ENCODE results near the gene VPS51. TPM values are rescaled to one million over a fixed set of nuclear protein-coding genes. Genes with fewer than 3 reads are reported as not detected.

The VPS51 gene
- total and polyA plus RNA-seq, 10 of the 15 experiments (the other 5 are each of a cell fraction or from before 2014, with no cell fraction given): 1.5 to 279 (median 53.2) TPM

DNA sequence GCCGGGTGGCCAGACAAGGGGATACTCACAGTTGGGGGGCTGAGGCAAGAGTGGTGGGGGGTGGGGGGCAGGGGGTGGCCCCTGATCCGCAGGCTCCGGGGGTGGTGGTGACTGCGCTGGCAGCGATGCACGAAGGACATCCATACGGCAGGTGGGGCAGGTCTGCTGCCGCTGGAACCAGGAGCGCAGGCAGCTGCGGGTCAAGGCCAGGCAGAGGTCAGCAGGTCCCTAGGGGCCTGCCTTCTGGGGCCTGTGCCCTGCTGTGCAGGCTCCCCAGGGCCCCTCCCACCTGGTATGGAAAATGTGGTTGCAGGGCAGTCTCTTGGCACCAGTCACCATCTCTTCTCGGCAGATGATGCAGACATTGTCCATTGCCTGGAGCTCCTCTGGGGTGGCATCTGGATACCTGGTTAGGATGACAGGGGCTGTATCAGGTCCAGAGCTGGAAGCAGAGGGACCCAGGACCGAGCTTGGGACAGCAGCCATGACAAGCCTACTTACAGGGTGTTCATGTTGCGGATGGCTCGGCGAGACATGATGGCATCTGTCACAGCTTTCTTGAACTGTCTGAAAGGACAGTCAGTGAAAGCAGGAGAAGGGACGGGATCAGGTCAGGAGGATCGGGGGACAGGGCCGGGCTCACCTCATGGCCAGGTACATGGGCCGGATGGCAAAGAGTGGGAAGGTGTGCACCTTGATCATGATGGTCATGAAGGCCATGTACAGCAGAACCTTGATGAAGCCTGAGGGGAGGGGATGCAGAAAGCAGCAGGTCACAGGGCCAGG lies 34.8 kb downstream of the VPS51 start:
- Histone ChIP-seq H3K27me3 (replicated peaks in 1 of 2; ENCODE audit: control insufficient read depth in 2 of 2, insufficient read depth in 2 of 2, low read length in 1 of 2) (no peaks in the 10 kb centered on the region), H4K20me1 (ENCODE audit: control insufficient read depth, insufficient read depth) (0 out of 2 replicates have a peak, but pooled peaks cover 4% of the 10 kb centered on the region), H3K4me2 (ENCODE audit: control insufficient read depth, insufficient read depth) (peak overlapping the region; percentile 98), H3K4me3 (no peak overlapping the region; the same call in 1 of the 2 replicates), H3K27ac (ENCODE audit: control insufficient read depth, insufficient read depth) (peak overlapping the region; percentile 99), H3K36me3 (ENCODE audit: control insufficient read depth in 2 of 2, insufficient read depth in 2 of 2, low read length in 1 of 2) (peaks cover 25 to 39% of the 10 kb centered on the region in 2 experiments), H2AFZ (ENCODE audit: control insufficient read depth, low read depth, low read length) (no peak overlapping the region), H3K9ac (ENCODE audit: control insufficient read depth, insufficient read depth, low read length) (0 out of 2 replicates have a peak overlapping the region, but pooled peaks have one; percentile 12), H3K9me3 (replicated peaks; ENCODE audit: control insufficient read depth, insufficient read depth, low read length) (no peaks in the 10 kb centered on the region), H3K4me1 (ENCODE audit: control insufficient read depth, insufficient read depth, low read length) (peaks cover 18% of the 10 kb centered on the region), H3K79me2 (ENCODE audit: control insufficient read depth, insufficient read depth, low read length) (peaks cover 44% of the 10 kb centered on the region)
- DNase-seq (ENCODE audit: low read depth, low spot score): no peak
- in situ Hi-C loops (cut with MboI) (no loop called here), intact Hi-C loops (cut with micrococcal nuclease; ENCODE audit: unreplicated experiment) (loop anchor here (5.0 to 10.0 kb wide), 2 partner anchors 51 to 124 kb away; partner anchors contain the start of gene CAPN1)
- ChIA-PET SMC1A (ENCODE audit: uncharacterized antibody, unreplicated experiment) (interaction anchor here (1.0 to 2.3 kb wide), 4 partner anchors 9 to 200 kb away, joined by 3 to 10 read pairs (median 5); partner anchors contain the start of genes CAPN1, FAU and MRPL49), POLR2A (interaction anchor here (0.5 to 1.4 kb wide), 6 partner anchors 9 to 794 kb away, joined by 3 to 6 read pairs (median 4); partner anchors contain the start of genes FAU and MRPL49), RAD21 (ENCODE audit: unreplicated experiment) (interaction anchor here (1.0 to 2.4 kb wide), 6 partner anchors 9 to 51 kb away, joined by 3 to 9 read pairs (median 4); partner anchors contain the start of genes CAPN1, FAU, MRPL49 and TM7SF2), CTCF (interaction anchor here (0.8 to 6.7 kb wide), 5 partner anchors 10 to 198 kb away, joined by 3 to 40 read pairs (median 5); partner anchors contain the start of genes CAPN1, FAU, MRPL49 and ZNHIT2)
- no TSS peak for BruUV-seq (replicated peaks)
- ATAC-seq: no peak
- TF ChIP-seq NR2F1 (conservative IDR thresholded peaks at IDR 0.05) (0 out of 2 replicates have a peak, but pooled peaks have one; percentile 19), ZNF217 (IDR thresholded peaks at IDR 0.05) (no peak)
- WGBS (ENCODE audit: insufficient coverage, insufficient replicate concordance, low lambda C conversion rate, missing lambda C conversion rate): 53% methylated on average over 18 of the region's 19 CpGs
- no peak for FAIRE-seq

DNA sequence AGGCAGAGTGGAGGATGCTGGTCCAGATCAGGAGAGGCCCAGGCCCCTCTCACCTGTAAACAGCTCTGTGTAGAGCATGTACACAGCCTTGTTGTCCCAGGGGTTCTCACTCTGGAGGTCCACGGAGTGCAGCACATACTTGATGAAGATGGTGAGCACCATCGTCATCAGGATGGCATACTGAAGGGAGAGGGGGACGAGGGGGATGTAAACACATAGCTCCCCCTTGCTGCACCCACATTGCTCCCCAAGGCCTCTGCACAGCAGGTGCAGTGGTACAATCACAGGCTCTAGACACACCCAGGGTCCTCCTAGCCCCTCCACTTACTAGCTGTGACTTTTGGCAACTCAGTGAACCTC lies 35.4 kb downstream of the VPS51 start:
- SMC1A ChIA-PET (ENCODE audit: uncharacterized antibody, unreplicated experiment): interaction anchor here (1.0 to 2.3 kb wide), 4 partner anchors 9 to 199 kb away, joined by 3 to 10 read pairs (median 5); partner anchors contain the start of genes CAPN1, FAU and MRPL49
- ATAC-seq: no peak
- POLR2A ChIA-PET: interaction anchor here (0.6 to 1.4 kb wide), 6 partner anchors 10 to 793 kb away, joined by 3 to 6 read pairs (median 4); partner anchors contain the start of genes FAU and MRPL49
- Histone ChIP-seq H3K4me3 (peak overlapping the region; percentile 99; the same call in 1 of the 2 replicates), H3K9me3 (replicated peaks; ENCODE audit: control insufficient read depth, insufficient read depth, low read length) (no peaks in the 10 kb centered on the region), H3K36me3 (ENCODE audit: control insufficient read depth in 2 of 2, insufficient read depth in 2 of 2, low read length in 1 of 2) (peaks cover 21 to 36% of the 10 kb centered on the region in 2 experiments), H3K79me2 (ENCODE audit: control insufficient read depth, insufficient read depth, low read length) (peaks cover 44% of the 10 kb centered on the region), H3K4me1 (ENCODE audit: control insufficient read depth, insufficient read depth, low read length) (peaks cover 21% of the 10 kb centered on the region), H3K27ac (ENCODE audit: control insufficient read depth, insufficient read depth) (peak overlapping the region; percentile 99), H4K20me1 (ENCODE audit: control insufficient read depth, insufficient read depth) (0 out of 2 replicates have a peak, but pooled peaks cover 4% of the 10 kb centered on the region), H3K27me3 (replicated peaks in 1 of 2; ENCODE audit: control insufficient read depth in 2 of 2, insufficient read depth in 2 of 2, low read length in 1 of 2) (no peaks in the 10 kb centered on the region), H2AFZ (ENCODE audit: control insufficient read depth, low read depth, low read length) (no peak overlapping the region), H3K4me2 (ENCODE audit: control insufficient read depth, insufficient read depth) (peak overlapping the region; percentile 98), H3K9ac (ENCODE audit: control insufficient read depth, insufficient read depth, low read length) (peak overlapping the region; percentile 96; the same call in 1 of the 2 replicates)
- no peak for FAIRE-seq
- WGBS (ENCODE audit: insufficient coverage, insufficient replicate concordance, low lambda C conversion rate, missing lambda C conversion rate): 12% methylated on average over 3 of the region's 3 CpGs
- in situ Hi-C loops (cut with MboI): no loop called here
- no TSS peak for BruUV-seq (replicated peaks)
- CTCF ChIA-PET: interaction anchor here (0.8 to 6.7 kb wide), 6 partner anchors 10 to 198 kb away, joined by 3 to 40 read pairs (median 5); partner anchors contain the start of genes CAPN1, FAU, MRPL49 and ZNHIT2
- TF ChIP-seq FOXK2 (IDR thresholded peaks at IDR 0.05) (no peak), POLR2AphosphoS5 (IDR thresholded peaks at IDR 0.05; ENCODE audit: low read length) (0 out of 2 replicates have a peak, but pooled peaks have one; percentile 26)
- RAD21 ChIA-PET (ENCODE audit: unreplicated experiment): interaction anchor here (1.0 to 2.4 kb wide), 6 partner anchors 9 to 50 kb away, joined by 3 to 9 read pairs (median 4); partner anchors contain the start of genes CAPN1, FAU, MRPL49 and TM7SF2
- intact Hi-C loops (cut with micrococcal nuclease; ENCODE audit: unreplicated experiment): loop anchor here (5.0 to 10.0 kb wide), 2 partner anchors 51 to 123 kb away; partner anchors contain the start of gene CAPN1
- no peak for DNase-seq (ENCODE audit: low read depth, low spot score)

Measured in GM12878 (cell line).